Mesothelial cell of epicardium (in vitro differentiated cells): ENCODE results near the gene TRABD2A. TPM values are rescaled to one million over a fixed set of nuclear protein-coding genes. Genes with fewer than 3 reads are reported as not detected.

ENCODE experiments used
- DNase-seq, 2 experiments: peaks; one replicate each; pipeline ENCODE4 v3.0.0; 2021; ENCODE audit warnings: low spot score in 2 of 2; ENCODE audit not compliant: unreplicated experiment in 2 of 2
- H3K27ac Mint-ChIP-seq: 2 replicates; pipeline ENCODE4 v1.8.0; 2021; ENCODE audit warnings: mixed read lengths
- H3K27me3 Mint-ChIP-seq: 2 replicates; pipeline ENCODE4 v1.8.0; 2021; ENCODE audit warnings: low read depth, mixed read lengths
- H3K36me3 Mint-ChIP-seq: 2 replicates; pipeline ENCODE4 v1.8.0; 2021; ENCODE audit warnings: mixed read lengths
- H3K4me1 Mint-ChIP-seq: 2 replicates; pipeline ENCODE4 v1.8.0; 2021; ENCODE audit warnings: mixed read lengths
- H3K4me3 Mint-ChIP-seq: 2 replicates; pipeline ENCODE4 v1.8.0; 2021; ENCODE audit warnings: mild to moderate bottlenecking, moderate library complexity, mixed read lengths
- H3K9me3 Mint-ChIP-seq: 2 replicates; pipeline ENCODE4 v1.8.0; 2021; ENCODE audit warnings: mixed read lengths
- CTCF ChIP-seq: fragments of 200-600 bp; sonication (generic); IDR thresholded peaks from one replicate; pipeline ENCODE4 v1.5.0; 2021; ENCODE audit warnings: antibody characterized with exemption; ENCODE audit not compliant: unreplicated experiment
- total RNA-seq: library from RNA; stranded (reverse); gene quantifications from 3 replicates; pipeline ENCODE4 v1.2.1, GENCODE V29; 2021

Gene TRABD2A
- total RNA-seq, 1 donor from 2014 or later = 0.45 TPM

DNA sequence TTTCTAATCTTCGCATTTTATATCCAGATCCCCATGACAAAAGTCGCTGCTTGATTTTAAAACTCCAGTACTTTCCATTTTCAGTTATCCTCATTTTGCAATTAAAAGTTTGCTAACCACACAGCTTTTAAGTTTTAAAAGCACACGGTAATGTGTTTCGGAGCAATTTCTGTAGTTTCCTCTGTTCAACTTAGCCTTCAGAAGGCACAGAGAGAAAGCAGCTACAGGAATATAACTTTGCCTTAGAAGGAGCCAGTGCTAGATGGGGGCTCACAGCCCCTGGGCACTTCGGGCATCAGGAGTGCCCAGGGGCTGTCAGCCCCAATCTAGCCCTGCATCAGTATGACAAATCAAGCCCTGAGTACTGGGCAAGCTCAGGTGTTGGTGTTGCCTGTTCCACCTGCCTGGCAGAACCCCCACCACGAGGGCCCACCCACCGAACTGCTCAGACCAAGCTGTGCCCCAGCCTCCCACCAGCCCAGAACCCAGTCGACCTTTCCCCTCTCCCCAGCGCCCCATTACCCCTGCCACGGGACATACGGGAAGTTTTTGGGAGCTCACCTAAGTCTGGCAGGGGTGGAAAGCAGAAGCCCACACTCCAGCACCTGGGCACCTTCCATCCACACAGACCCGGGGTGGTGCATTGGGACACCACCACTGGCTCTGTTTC is 47.3 kb downstream of the TRABD2A start:
- Mint-ChIP-seq H3K4me3 (no peak overlapping the region), H3K27ac (no peak overlapping the region), H3K27me3 (no peaks in the 10 kb centered on the region), H3K9me3 (peaks cover 19% of the 10 kb centered on the region), H3K36me3 (no peaks in the 10 kb centered on the region), H3K4me1 (no peaks in the 10 kb centered on the region)
- DNase-seq = no peak
- no peak for TF ChIP-seq CTCF

GRCh38 chr2:84832772-84833461 is 48.0 kb downstream of the TRABD2A start:
- no peak for DNase-seq
- no peak overlapping the region for H3K27ac Mint-ChIP-seq

GRCh38 chr2:84830758-84831500 is 50.0 kb downstream of the TRABD2A start:
- Mint-ChIP-seq H3K27me3 (no peaks in the 10 kb centered on the region), H3K36me3 (no peaks in the 10 kb centered on the region), H3K4me1 (no peaks in the 10 kb centered on the region), H3K9me3 (peaks cover 7% of the 10 kb centered on the region), H3K27ac (no peak overlapping the region), H3K4me3 (no peak overlapping the region)
- DNase-seq = no peak
- TF ChIP-seq CTCF = no peak

More at GRCh38 chr2:84832772-84833461, 48.0 kb downstream of the TRABD2A start:
- H3K9me3 Mint-ChIP-seq = peaks cover 19% of the 10 kb centered on the region
- H3K4me3 Mint-ChIP-seq = no peak overlapping the region
- TF ChIP-seq CTCF = no peak
- H3K36me3 Mint-ChIP-seq = no peaks in the 10 kb centered on the region
- H3K27me3 Mint-ChIP-seq = no peaks in the 10 kb centered on the region
- no peaks in the 10 kb centered on the region for H3K4me1 Mint-ChIP-seq

- Mint-ChIP-seq H3K27me3 (no peaks in the 10 kb centered on the region), H3K36me3 (no peaks in the 10 kb centered on the region), H3K9me3 (peaks cover 3% of the 10 kb centered on the region), H3K27ac (no peak overlapping the region), H3K4me3 (no peak overlapping the region), H3K4me1 (no peaks in the 10 kb centered on the region)
- no peak for DNase-seq
- no peak for TF ChIP-seq CTCF
Measured at GRCh38 chr2:84830095-84830494, 50.8 kb downstream of the TRABD2A start.

DNA sequence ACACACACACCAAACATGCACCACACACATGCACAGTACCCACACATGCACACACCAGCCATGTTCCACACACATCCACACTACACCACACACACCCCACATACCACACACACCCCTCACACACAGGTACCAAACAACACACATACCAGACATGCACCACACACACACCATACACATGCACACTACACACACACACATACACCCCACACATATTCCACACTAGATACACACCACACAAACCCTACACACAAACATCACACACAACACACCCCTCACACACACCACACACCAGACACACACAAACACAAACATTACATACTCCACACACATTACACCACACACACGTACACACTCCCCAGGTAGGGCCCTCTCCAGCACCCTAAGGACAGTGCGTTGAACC is 51.2 kb downstream of the TRABD2A start:
- H3K4me1 Mint-ChIP-seq = no peaks in the 10 kb centered on the region

More for the DNA sequence above, 51.2 kb downstream of the TRABD2A start:
- DNase-seq = no peak
- H3K36me3 Mint-ChIP-seq = no peaks in the 10 kb centered on the region
- H3K4me3 Mint-ChIP-seq = no peak overlapping the region
- TF ChIP-seq CTCF = no peak
- H3K27me3 Mint-ChIP-seq = no peaks in the 10 kb centered on the region
- H3K27ac Mint-ChIP-seq = no peak overlapping the region
- no peaks in the 10 kb centered on the region for H3K9me3 Mint-ChIP-seq
